ENCODE measurements around the gene CEP131. TPM values are rescaled to one million over a fixed set of nuclear protein-coding genes. Genes with fewer than 3 reads are reported as not detected.

Gene CEP131
- total and polyA plus RNA-seq, 2 of the 8 experiments (the other 6 are each of a cell fraction or from before 2014, with no cell fraction given) = 5.9 to 23.2 TPM

DNA sequence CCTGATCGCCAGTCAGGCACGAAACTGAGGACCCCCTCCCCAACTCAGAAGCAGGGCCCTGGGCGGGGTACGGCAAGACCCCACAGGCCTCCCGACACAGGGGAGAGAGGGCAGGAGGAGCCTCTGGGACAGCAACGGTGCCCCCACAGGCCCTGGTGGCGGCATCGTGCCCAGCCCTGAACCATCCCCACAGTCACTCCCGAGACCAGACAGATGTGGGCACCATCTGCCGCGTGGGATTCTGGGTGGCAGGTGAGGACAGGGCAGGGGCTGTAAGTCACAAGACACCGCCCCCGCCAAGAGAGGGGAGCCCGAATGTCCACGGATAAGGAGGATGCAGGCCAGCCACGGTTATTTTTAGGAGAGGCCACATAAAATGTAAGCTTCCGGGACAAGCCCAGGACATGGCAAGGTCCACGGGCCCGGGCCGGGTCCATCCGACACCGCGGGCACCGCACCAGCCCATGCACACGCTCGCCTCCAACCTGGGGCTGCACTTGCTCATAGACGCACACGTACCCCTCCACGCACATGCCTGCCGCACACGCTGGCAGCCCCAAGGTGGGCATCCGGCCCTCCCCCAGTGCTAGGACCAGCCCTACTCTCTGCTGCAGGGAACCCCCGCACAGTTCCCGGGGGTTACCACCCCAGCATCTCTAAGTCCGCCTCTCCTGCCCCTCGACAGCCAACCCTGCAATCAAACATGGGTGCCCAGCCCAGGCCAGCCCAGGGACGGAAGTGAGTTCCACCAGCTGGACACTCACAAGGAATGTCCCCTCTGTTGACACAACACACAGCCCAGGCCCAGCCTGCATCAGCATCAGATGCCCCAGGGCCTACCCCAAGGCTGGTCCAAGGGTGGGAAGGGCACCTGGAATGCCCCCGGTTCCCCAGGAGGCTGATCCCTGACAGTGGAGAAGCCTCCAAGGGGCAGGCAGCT, 65.6 kb downstream of the CEP131 start (continued):
- TF ChIP-seq SP4 (IDR thresholded peaks at IDR 0.05; ENCODE audit: low read length) = no peak
- TF ChIP-seq, protein P1, sequence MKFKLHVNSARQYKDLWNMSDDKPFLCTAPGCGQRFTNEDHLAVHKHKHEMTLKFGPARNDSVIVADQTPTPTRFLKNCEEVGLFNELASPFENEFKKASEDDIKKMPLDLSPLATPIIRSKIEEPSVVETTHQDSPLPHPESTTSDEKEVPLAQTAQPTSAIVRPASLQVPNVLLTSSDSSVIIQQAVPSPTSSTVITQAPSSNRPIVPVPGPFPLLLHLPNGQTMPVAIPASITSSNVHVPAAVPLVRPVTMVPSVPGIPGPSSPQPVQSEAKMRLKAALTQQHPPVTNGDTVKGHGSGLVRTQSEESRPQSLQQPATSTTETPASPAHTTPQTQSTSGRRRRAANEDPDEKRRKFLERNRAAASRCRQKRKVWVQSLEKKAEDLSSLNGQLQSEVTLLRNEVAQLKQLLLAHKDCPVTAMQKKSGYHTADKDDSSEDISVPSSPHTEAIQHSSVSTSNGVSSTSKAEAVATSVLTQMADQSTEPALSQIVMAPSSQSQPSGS (IDR thresholded peaks at IDR 0.05; ENCODE audit: low read length) = no peak
- no peak for TF ChIP-seq RXRA (IDR thresholded peaks at IDR 0.05; ENCODE audit: insufficient read depth, low read depth, low read length)
- TF ChIP-seq POLR2A (IDR thresholded peaks at IDR 0.05; ENCODE audit: control extremely low read depth in 1 of 2, low read depth in 2 of 2, low read length in 2 of 2) = no peak
- TF ChIP-seq SP2 (IDR thresholded peaks at IDR 0.05; ENCODE audit: low read length) = no peak
- no peak for TF ChIP-seq SAP30 (IDR thresholded peaks at IDR 0.05; ENCODE audit: insufficient read depth, insufficient replicate concordance, low read length)

All from H1 (cell line).